Measurements from ENCODE around the gene GK. TPM values are rescaled to one million over a fixed set of nuclear protein-coding genes. Genes with fewer than 3 reads are reported as not detected.
"Not testable (repeated sequence)": the region's sequence is repeated elsewhere in the genome, so short reads cannot be mapped to it uniquely, and the experiment has no call there.

The GK gene
- polyA plus RNA-seq, 1 donor: 133 TPM

DNA sequence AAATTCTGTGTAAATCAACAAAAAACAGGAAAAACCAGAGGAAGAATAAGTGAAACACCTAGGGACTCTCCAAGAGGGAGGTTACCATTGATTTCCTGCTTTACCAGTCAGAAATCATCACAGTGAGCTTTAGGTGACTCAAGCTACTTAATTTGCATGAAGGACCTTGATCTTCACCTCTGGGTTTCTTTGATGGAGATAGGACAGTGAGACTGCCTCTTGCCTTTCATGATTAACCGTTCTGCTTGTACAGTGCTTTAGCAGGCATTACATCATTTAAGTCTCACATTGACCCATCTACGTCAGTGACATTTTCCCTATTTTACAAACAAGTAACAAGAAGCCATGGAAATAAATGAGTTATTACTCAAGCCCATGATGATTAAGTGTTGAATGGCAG is 3.4 kb upstream of the GK start:
- Histone ChIP-seq H3K27ac (ENCODE audit: low read length) (peak overlapping the region; percentile 93), H3K4me3 (ENCODE audit: low read length) (no peak overlapping the region), H3K36me3 (ENCODE audit: control insufficient read depth, insufficient read depth, low read length) (no peaks in the 10 kb centered on the region), H3K9me3 (ENCODE audit: control insufficient read depth, low read depth, low read length) (no peaks in the 10 kb centered on the region), H3K27me3 (ENCODE audit: control insufficient read depth, insufficient read depth, low read length) (no peaks in the 10 kb centered on the region), H3K4me1 (ENCODE audit: control insufficient read depth, insufficient read depth, low read length) (peaks cover 10% of the 10 kb centered on the region)
- peak; percentile 75 to 87 for DNase-seq
- WGBS (ENCODE audit: insufficient coverage, low lambda C conversion rate): no CpG with 5 or more reads among the region's 2 CpGs

DNA sequence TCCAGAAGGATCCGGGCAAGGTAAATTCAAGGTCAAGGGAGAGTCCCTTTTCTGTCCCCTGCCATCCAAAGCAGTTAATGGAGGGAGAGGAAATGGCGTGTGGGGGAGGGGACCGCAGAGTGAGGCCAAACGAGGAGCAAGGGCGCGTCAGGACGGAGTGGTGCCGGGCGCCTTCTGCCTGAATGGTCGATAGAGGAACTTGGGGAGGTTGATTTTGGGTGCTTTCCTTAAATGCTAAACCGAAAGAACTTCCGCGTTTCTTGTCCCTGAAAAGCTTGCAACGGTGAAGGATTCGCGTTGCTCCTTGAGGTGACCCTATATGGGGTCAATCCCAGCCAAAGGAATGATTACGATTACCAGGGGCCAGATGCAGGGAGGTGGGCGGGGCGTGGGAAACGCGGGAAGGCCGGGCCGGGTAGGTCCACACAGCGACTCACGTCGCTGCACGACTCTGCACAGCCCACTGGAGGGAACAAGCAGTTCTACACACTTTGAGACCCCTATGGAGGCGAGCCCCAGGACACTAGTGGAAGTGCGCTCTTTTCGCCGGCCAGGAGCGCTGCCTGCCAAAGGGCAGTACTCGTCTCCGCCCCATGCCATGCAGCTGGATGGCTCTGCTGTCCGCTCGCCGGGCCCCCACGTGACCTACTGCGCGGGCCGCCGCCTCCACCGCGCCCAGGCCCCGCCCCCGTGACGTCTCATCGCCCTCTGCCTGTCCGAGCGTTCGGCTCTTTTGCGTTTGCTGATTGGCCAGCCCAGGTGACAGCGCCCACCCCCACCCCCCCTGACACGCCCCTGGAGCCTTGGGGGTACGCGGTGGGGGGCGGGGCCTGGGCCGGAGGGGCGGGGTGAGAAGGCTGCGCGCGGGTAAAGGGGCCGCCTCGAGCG is 452 bp upstream of the GK start:
- H3K9me3 ChIP-seq (ENCODE audit: control insufficient read depth, low read depth, low read length): no peaks in the 10 kb centered on the region

DNA sequence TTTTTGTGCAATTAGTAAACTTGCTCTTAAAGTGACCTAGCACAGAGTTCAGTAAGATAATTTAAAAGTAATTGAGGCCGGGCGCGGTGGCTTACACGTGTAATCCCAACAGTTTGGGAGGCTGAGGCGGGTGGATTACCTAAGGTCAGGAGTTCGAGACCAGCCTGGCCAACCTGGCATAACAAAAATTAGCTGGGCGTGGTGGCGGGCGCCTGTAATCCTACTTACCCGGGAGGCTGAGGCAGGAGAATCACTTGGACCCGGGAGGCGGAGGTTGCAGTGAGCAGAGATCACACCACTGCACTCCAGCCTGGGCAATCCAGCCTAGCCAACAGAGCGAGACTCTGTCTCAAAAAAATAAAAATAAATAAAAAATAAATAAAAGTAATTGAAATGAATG is 1.2 kb downstream of the GK start:
- peak overlapping the region; percentile 84 for H3K4me3 ChIP-seq (ENCODE audit: low read length)

More for the DNA sequence above, 452 bp upstream of the GK start:
- Histone ChIP-seq H3K27me3 (ENCODE audit: control insufficient read depth, insufficient read depth, low read length) (no peaks in the 10 kb centered on the region), H3K27ac (ENCODE audit: low read length) (peak overlapping the region; percentile 91), H3K4me1 (ENCODE audit: control insufficient read depth, insufficient read depth, low read length) (peaks cover 20% of the 10 kb centered on the region), H3K36me3 (ENCODE audit: control insufficient read depth, insufficient read depth, low read length) (no peaks in the 10 kb centered on the region), H3K4me3 (ENCODE audit: low read length) (peak overlapping the region; percentile 84)
- DNase-seq: peak; percentile 92 to 93
- no CpG with 5 or more reads among the region's 65 CpGs for WGBS (ENCODE audit: insufficient coverage, low lambda C conversion rate)

DNA sequence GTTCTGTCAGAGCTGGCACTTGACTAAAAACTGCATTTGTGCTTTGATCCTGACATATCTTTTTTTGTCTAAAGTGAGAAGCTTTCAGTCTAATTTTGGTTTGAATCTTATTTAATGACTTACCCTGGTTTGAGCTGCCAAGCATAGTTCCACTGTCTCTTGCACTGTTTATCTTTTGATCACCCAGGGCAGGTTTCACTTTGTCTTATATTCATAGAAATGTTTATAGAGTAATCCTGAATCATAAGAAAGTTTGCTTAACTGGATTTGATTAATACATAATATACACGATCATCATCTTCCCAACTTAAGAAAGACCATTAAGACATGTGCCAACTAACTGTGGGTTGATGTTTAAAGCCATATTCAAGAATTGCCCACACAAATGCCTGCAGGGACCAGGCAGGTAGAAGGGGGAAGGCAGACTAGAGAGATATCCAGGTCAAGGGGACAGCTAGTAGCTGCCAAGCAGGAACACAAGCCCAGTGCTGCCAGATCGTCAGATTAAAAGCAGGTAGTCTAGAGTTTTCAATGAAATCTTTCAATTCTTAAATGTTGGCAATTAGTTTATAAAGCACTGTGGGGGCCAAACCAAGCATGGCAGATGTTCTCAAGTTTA is 1.9 kb downstream of the GK start:
- DNase-seq: peak in 1 of 2 donors; percentile 25
- H3K4me1 ChIP-seq (ENCODE audit: control insufficient read depth, insufficient read depth, low read length): peaks cover 25% of the 10 kb centered on the region
- H3K4me3 ChIP-seq (ENCODE audit: low read length): peak overlapping the region; percentile 84
- H3K27me3 ChIP-seq (ENCODE audit: control insufficient read depth, insufficient read depth, low read length): no peaks in the 10 kb centered on the region
- peak overlapping the region; percentile 99 for H3K27ac ChIP-seq (ENCODE audit: low read length)
- H3K9me3 ChIP-seq (ENCODE audit: control insufficient read depth, low read depth, low read length): no peaks in the 10 kb centered on the region
- no peaks in the 10 kb centered on the region for H3K36me3 ChIP-seq (ENCODE audit: control insufficient read depth, insufficient read depth, low read length)
- WGBS (ENCODE audit: insufficient coverage, low lambda C conversion rate): no CpG with 5 or more reads among the region's 2 CpGs

More for the DNA sequence above, 1.2 kb downstream of the GK start:
- Histone ChIP-seq H3K27ac (ENCODE audit: low read length) (peak overlapping the region; percentile 99), H3K4me1 (ENCODE audit: control insufficient read depth, insufficient read depth, low read length) (peaks cover 26% of the 10 kb centered on the region)
- not testable (repeated sequence) for H3K9me3 ChIP-seq (ENCODE audit: control insufficient read depth, low read depth, low read length); DNase-seq; H3K27me3 ChIP-seq (ENCODE audit: control insufficient read depth, insufficient read depth, low read length); H3K36me3 ChIP-seq (ENCODE audit: control insufficient read depth, insufficient read depth, low read length)
- no CpG with 5 or more reads among the region's 13 CpGs for WGBS (ENCODE audit: insufficient coverage, low lambda C conversion rate)

DNA sequence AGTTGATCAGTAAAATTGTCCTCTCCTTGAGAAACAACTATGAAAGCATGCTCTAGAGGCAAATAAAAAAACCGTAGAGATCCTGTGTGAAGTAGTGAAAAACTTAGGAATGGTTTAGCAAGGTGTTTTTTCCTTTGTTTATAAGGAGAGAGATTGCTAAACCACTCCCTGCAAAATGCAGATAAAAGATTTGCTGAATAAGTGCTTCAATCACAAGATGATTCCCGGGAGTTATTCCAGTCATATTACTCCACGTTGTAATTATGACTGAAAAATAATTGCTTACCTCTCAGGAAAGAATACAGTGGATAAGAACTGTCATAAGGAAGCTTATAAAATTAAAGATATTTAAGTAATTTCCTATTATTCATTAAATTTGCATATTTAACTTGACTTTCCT is 2.8 kb downstream of the GK start:
- no peaks in the 10 kb centered on the region for H3K36me3 ChIP-seq (ENCODE audit: control insufficient read depth, insufficient read depth, low read length)
- peak in 1 of 2 donors; percentile 58 for DNase-seq
- peaks cover 25% of the 10 kb centered on the region for H3K4me1 ChIP-seq (ENCODE audit: control insufficient read depth, insufficient read depth, low read length)
- WGBS (ENCODE audit: insufficient coverage, low lambda C conversion rate): no CpG with 5 or more reads among the region's 3 CpGs
- no peaks in the 10 kb centered on the region for H3K9me3 ChIP-seq (ENCODE audit: control insufficient read depth, low read depth, low read length)
- H3K27me3 ChIP-seq (ENCODE audit: control insufficient read depth, insufficient read depth, low read length): no peaks in the 10 kb centered on the region
- peak overlapping the region; percentile 99 for H3K27ac ChIP-seq (ENCODE audit: low read length)
- H3K4me3 ChIP-seq (ENCODE audit: low read length): peak overlapping the region; percentile 84

DNA sequence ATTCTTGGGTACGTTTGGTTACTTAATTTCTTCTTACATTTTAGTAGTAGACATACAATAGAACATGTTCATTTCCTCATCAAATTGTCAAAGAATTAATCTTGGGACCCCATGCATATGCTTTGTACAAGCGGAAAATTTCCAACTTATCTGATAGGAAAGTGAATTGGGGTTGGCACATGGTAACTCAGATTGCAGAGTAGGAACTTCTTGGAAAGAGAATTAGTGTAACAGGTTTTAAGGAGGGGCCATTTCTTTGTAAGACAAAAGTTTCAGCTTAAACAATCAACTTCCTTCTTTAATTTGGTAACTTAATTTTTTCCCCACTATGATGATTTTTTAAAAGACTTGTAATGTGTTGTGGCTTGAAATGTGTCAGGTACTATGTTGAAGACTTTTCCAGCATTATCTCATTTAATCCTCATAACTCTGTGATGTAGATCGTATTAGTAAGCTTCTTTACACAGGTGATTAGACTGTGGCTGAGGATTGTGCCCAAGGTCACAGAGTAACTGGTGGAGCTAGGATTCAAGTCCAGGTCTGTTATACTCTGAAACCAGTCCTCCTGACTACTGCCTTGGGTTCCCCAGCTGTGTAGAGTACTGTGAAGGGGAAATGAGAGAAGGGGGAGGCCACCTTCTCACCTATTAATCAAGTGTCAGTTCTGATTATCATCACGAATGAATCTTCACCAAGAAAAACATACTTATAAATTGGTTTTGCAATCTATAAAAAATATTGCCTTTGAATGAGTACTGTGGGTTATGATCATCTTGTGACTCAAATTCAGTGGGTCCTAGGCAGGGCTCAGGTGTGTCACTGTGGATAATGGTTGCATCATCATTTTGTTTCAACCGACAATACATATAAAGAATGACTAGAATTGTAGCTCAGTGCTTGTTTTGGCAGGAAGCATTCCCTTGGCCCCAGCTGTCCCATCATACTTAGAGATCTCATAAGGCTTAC is 4.3 kb downstream of the GK start:
- peak overlapping the region; percentile 99 for H3K27ac ChIP-seq (ENCODE audit: low read length)
- H3K36me3 ChIP-seq (ENCODE audit: control insufficient read depth, insufficient read depth, low read length): peaks cover 2% of the 10 kb centered on the region
- peak in 1 of 2 donors; percentile 64 for DNase-seq
- H3K27me3 ChIP-seq (ENCODE audit: control insufficient read depth, insufficient read depth, low read length): no peaks in the 10 kb centered on the region
- no peak overlapping the region for H3K4me3 ChIP-seq (ENCODE audit: low read length)
- H3K9me3 ChIP-seq (ENCODE audit: control insufficient read depth, low read depth, low read length): no peaks in the 10 kb centered on the region
- WGBS (ENCODE audit: insufficient coverage, low lambda C conversion rate): no CpG with 5 or more reads among the region's 5 CpGs
- H3K4me1 ChIP-seq (ENCODE audit: control insufficient read depth, insufficient read depth, low read length): peaks cover 31% of the 10 kb centered on the region

DNA sequence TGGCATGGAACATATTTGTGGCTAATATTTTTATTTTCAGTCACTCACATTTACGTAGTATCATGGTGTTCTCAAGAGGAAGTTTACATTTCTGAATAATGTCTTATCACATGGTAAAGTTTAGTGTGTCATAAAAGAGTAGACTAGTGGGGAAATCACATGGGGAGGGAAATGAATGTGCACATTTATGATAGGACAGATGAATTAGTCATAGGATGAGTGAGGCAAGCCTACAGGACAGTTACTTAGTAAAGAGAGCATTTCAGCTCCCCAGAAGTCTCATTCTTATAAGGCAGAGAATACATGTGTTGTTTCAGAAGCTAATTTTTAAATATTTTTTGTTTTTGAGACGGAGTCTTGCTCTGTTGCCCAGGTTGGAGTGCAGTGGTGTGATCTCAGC is 6.2 kb downstream of the GK start:
- Histone ChIP-seq H3K36me3 (ENCODE audit: control insufficient read depth, insufficient read depth, low read length) (peaks cover 2% of the 10 kb centered on the region), H3K27ac (ENCODE audit: low read length) (peak overlapping the region; percentile 99), H3K9me3 (ENCODE audit: control insufficient read depth, low read depth, low read length) (no peaks in the 10 kb centered on the region), H3K4me1 (ENCODE audit: control insufficient read depth, insufficient read depth, low read length) (peaks cover 35% of the 10 kb centered on the region), H3K4me3 (ENCODE audit: low read length) (no peak overlapping the region), H3K27me3 (ENCODE audit: control insufficient read depth, insufficient read depth, low read length) (no peaks in the 10 kb centered on the region)
- no CpG with 5 or more reads among the region's 2 CpGs for WGBS (ENCODE audit: insufficient coverage, low lambda C conversion rate)
- peak; percentile 60 to 83 for DNase-seq

DNA sequence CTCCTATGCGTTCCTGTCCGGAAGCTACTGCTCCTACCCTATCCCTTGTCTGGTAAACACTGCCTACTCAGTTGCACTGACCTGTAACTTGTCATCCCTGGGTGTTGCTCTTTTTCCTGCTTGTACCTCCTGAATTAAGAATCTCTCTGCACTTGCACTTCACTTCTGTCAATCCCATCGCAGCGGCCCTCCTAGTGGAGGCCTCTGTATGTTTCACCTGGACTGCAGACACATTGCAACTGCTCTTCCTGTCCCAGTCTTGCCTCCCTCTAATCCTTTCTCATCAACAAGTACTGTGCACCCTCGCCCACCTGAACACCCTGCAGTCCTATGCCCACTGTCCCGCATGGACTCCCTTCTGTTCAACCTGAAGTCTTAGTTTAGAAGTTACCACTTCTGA is 8.0 kb downstream of the GK start:
- H3K27me3 ChIP-seq (ENCODE audit: control insufficient read depth, insufficient read depth, low read length): no peaks in the 10 kb centered on the region
- peaks cover 2% of the 10 kb centered on the region for H3K36me3 ChIP-seq (ENCODE audit: control insufficient read depth, insufficient read depth, low read length)
- no peaks in the 10 kb centered on the region for H3K9me3 ChIP-seq (ENCODE audit: control insufficient read depth, low read depth, low read length)
- no peak for DNase-seq
- no peak overlapping the region for H3K4me3 ChIP-seq (ENCODE audit: low read length)
- peaks cover 34% of the 10 kb centered on the region for H3K4me1 ChIP-seq (ENCODE audit: control insufficient read depth, insufficient read depth, low read length)
- no CpG with 5 or more reads among the region's 6 CpGs for WGBS (ENCODE audit: insufficient coverage, low lambda C conversion rate)
- peak overlapping the region; percentile 99 for H3K27ac ChIP-seq (ENCODE audit: low read length)

DNA sequence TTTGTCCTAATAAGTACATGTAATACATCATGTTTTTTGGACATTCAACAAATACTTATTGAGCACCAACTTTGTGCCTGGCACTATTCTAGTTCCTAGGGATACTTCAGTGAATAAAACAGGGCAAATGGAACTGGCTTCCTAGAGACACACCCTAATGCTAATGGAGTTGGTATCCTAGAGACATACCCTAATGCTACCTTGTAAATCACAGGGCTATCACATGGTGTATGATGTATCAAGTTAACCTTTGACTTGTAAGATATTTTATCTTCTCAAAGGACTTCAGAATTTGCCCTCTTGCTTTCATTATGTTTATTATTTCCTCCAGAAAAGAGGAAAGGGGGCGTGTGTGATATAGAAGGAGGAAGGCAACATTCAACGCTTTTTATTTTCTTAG is 10.1 kb downstream of the GK start:
- H3K4me1 ChIP-seq (ENCODE audit: control insufficient read depth, insufficient read depth, low read length): peaks cover 28% of the 10 kb centered on the region
- no peaks in the 10 kb centered on the region for H3K27me3 ChIP-seq (ENCODE audit: control insufficient read depth, insufficient read depth, low read length)
- H3K4me3 ChIP-seq (ENCODE audit: low read length): no peak overlapping the region
- no CpG with 5 or more reads among the region's 2 CpGs for WGBS (ENCODE audit: insufficient coverage, low lambda C conversion rate)
- peak; percentile 70 to 87 for DNase-seq
- H3K27ac ChIP-seq (ENCODE audit: low read length): peak overlapping the region; percentile 89
- no peaks in the 10 kb centered on the region for H3K9me3 ChIP-seq (ENCODE audit: control insufficient read depth, low read depth, low read length)
- H3K36me3 ChIP-seq (ENCODE audit: control insufficient read depth, insufficient read depth, low read length): peaks cover 4% of the 10 kb centered on the region

DNA sequence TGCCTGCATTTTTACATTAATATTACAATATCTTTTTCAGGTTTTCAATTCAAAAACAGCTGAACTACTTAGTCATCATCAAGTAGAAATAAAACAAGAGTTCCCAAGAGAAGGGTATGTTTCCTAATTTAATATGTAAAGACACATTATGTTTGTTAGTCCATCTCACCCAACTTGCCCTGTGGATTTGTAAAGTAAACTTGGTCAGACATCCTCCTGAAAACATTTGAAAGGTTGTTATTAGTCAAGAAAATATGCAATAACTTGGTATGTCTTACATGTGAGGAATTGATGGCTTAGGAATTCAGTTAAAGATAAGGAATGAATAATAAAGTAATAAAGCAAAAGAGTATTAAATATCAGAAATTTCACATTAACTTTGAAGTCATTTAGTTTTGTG is 12.2 kb downstream of the GK start:
- Histone ChIP-seq H3K36me3 (ENCODE audit: control insufficient read depth, insufficient read depth, low read length) (peaks cover 14% of the 10 kb centered on the region), H3K9me3 (ENCODE audit: control insufficient read depth, low read depth, low read length) (no peaks in the 10 kb centered on the region), H3K27me3 (ENCODE audit: control insufficient read depth, insufficient read depth, low read length) (no peaks in the 10 kb centered on the region), H3K4me3 (ENCODE audit: low read length) (no peak overlapping the region), H3K27ac (ENCODE audit: low read length) (peak overlapping the region; percentile 23), H3K4me1 (ENCODE audit: control insufficient read depth, insufficient read depth, low read length) (peaks cover 16% of the 10 kb centered on the region)
- no peak for DNase-seq
